ENCODE results near the gene METAP1.
"Not testable (repeated sequence)": the region's sequence is repeated elsewhere in the genome, so short reads cannot be mapped to it uniquely, and the experiment has no call there.

Gene METAP1
- 37.5 to 50.2 (median 40.9) reads per million in 4 experiments for total RNA-seq

GRCh38 chr4:98995183-98996055 lies at the start of gene METAP1:
TSS of gene METAP1 (plus strand) at chr4:98995721. CDS start at chr4:98995754, 33 bp downstream.
- peak; percentile 92 for DNase-seq

- no peak for DNase-seq
These were observed 49.2 kb upstream of the METAP1 start for GRCh38 chr4:98946359-98946758.

- no peak for DNase-seq
These were observed 44.6 kb upstream of the METAP1 start for GRCh38 chr4:98950925-98951324.

GRCh38 chr4:98951710-98952109 lies 43.8 kb upstream of the METAP1 start:
- no peak for DNase-seq

GRCh38 chr4:98955229-98955628 lies 40.3 kb upstream of the METAP1 start:
- DNase-seq: no peak

- no peak for DNase-seq
These were observed 37.5 kb upstream of the METAP1 start for GRCh38 chr4:98958065-98958464.

GRCh38 chr4:98959411-98959810 lies 36.1 kb upstream of the METAP1 start:
- no peak for DNase-seq

GRCh38 chr4:98961770-98962169 lies 33.8 kb upstream of the METAP1 start:
- DNase-seq: no peak

GRCh38 chr4:98963538-98964433 lies 31.7 kb upstream of the METAP1 start:
- DNase-seq: no peak

GRCh38 chr4:98966926-98967325 lies 28.6 kb upstream of the METAP1 start:
- no peak for DNase-seq

GRCh38 chr4:98967786-98968329 lies 27.7 kb upstream of the METAP1 start:
- no peak for DNase-seq

- DNase-seq: no peak
These were observed 25.4 kb upstream of the METAP1 start for GRCh38 chr4:98969878-98970785.

- DNase-seq: no peak
These were observed 18.8 kb upstream of the METAP1 start for GRCh38 chr4:98976716-98977115.

GRCh38 chr4:98977557-98977956 lies 18.0 kb upstream of the METAP1 start:
- DNase-seq: no peak

GRCh38 chr4:98987720-98988119 lies 7.8 kb upstream of the METAP1 start:
- no peak for DNase-seq

- DNase-seq: not testable (repeated sequence)
These were observed 2.7 kb upstream of the METAP1 start for GRCh38 chr4:98992835-98993234.

GRCh38 chr4:98993419-98994071 lies 2.0 kb upstream of the METAP1 start:
- DNase-seq: no peak

- DNase-seq: no peak
These were observed 893 bp upstream of the METAP1 start for GRCh38 chr4:98994474-98995182.

GRCh38 chr4:98996056-98996764 lies 689 bp downstream of the METAP1 start:
- DNase-seq: no peak

- no peak for DNase-seq
These were observed 1.2 kb downstream of the METAP1 start for GRCh38 chr4:98996765-98997068.

All from effector CD8-positive, alpha-beta T cell (primary cell).